ENCODE results near the gene FCN2.

The FCN2 gene

DNA sequence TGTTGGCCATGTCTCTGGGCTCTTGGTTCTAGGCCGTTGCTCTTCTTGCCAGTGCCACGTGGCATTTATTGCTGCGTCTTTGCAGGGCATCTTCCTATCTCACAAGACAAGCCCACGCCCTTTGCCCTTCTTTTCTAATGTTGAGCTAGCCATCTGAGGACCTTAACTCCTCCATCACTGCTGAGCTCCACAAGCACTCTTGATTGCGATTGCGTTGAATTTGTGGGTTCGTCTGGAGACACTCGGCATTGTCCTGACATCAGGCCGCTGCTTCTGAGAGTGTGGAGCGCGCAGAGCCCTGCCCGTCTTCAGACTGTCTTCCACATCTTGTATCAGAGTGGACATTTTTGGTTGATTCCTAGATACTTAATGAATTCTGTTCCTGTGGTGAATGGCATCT is 51.6 kb downstream of the FCN2 start:
- TF ChIP-seq, protein P1, sequence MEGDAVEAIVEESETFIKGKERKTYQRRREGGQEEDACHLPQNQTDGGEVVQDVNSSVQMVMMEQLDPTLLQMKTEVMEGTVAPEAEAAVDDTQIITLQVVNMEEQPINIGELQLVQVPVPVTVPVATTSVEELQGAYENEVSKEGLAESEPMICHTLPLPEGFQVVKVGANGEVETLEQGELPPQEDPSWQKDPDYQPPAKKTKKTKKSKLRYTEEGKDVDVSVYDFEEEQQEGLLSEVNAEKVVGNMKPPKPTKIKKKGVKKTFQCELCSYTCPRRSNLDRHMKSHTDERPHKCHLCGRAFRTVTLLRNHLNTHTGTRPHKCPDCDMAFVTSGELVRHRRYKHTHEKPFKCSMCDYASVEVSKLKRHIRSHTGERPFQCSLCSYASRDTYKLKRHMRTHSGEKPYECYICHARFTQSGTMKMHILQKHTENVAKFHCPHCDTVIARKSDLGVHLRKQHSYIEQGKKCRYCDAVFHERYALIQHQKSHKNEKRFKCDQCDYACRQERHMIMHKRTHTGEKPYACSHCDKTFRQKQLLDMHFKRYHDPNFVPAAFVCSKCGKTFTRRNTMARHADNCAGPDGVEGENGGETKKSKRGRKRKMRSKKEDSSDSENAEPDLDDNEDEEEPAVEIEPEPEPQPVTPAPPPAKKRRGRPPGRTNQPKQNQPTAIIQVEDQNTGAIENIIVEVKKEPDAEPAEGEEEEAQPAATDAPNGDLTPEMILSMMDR (IDR thresholded peaks at IDR 0.05; ENCODE audit: low read length, missing control alignments), result no peak
- DNase-seq (ENCODE audit: low read depth), result no peak
- no peak overlapping the region for H3K4me3 ChIP-seq (replicated peaks; ENCODE audit: low read depth, low read length)

DNA sequence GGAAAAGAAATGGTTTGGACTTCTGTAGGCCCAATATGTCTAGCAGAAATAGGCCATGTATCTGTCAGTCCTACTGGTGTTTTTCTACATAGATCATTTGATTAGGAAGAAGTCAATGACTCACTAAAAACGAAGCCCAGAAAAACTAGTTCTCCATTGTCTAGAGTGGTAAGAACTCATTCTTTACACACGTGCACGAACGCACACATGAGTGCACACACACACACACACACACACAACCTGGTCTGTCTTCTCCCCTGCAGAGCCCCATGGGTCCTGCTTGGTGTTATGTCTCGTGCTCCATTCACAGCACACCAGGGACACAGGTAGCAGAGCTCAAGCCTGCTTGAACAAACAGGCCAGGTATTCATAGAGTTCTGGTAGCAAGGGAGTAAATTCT is 52.0 kb downstream of the FCN2 start:
- no peak overlapping the region for H3K4me3 ChIP-seq (replicated peaks; ENCODE audit: low read depth, low read length)
- TF ChIP-seq, protein P1 (IDR thresholded peaks at IDR 0.05; ENCODE audit: low read length, missing control alignments), result no peak
- DNase-seq (ENCODE audit: low read depth), result no peak

DNA sequence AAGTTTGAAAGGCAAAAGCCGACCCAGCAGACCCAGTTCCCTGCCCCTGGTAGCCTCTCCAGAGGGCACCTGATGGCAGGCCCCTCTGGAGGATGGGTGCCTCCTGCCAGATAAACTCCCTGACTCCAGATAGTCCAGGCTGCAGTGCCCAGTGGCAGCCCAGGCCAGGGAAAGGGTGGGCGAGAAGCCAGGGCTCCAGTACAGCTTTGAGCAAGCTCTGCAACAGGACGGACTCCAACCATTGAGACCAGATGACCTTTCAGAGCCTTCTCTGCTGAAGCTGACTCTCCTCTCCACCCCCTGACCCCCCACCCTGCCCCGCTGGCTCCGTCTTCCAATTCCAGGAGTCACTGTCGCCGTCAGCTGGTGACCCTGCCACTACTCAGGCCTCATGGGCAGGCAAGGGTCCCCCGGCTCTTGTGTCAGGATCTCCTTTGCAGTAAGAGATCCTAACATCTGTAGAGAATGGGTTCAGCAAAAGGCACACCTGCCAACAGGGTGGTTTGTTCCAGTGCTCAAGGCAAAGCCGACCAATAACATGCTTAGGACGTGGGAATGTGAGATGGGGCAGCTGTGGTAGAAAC is 52.6 kb downstream of the FCN2 start:
- DNase-seq (ENCODE audit: low read depth), result no peak
- TF ChIP-seq, protein P1 (IDR thresholded peaks at IDR 0.05; ENCODE audit: low read length, missing control alignments), result no peak
- H3K4me3 ChIP-seq (replicated peaks; ENCODE audit: low read depth, low read length), result no peak overlapping the region

DNA sequence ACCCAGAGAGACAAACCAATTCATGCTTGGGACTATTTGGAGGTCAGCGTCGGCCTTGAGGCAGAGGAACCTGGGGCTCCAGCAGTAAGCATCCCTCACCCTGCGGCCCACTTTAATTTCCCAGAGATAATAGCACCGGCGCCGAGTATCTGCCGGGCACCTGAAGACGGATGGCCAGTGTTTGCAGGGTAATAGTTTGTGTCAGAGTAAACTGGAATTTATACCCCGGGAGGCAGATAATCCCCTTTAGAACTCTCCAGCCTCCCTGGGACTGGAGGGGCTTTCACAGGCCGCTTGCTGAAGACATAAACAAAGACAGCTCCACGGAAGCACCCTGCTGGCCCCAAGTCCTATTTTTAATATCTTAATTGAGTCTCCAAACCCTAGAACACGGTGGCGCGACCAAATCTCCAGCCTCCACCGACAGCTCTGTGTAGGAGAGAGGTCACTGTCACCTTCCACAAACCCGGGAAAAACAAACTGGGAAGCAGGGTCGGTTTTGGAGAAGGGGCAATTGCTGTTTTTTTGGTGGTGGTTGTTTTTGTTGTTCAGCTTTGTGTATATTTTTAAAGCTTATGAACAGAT is 54.5 kb downstream of the FCN2 start:
- TF ChIP-seq, protein P1 (IDR thresholded peaks at IDR 0.05; ENCODE audit: low read length, missing control alignments), result no peak
- no peak for DNase-seq (ENCODE audit: low read depth)
- H3K4me3 ChIP-seq (replicated peaks; ENCODE audit: low read depth, low read length), result no peak overlapping the region

DNA sequence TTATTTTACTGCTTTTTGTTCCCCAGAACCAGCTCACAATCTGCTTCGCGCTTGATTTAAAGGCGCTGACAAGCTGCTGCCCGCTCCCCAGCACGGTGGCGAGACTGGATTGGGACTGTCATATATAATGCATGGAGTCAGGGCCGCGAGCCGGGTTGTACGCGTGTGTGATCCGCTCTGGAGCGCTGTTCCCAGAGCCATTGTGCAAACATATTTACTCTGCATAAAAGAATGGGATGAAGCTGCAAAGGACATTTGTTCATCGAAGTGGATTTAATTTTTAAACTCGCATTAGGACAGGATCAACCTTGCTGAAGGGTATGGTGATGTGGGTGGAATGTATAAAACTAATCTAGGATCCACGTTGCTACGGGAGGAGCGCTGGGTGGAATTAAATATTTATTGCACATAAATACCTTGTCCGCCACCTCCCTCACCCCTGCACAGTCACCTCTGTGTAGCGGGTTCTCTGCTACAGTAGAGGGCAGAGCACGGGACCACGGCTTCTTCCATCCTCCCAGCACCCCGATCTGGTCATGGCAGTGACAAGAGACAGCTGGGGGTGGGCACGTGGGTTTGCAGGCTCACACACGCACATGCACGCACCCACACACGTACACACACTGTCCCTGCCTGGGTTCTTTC is 55.2 kb downstream of the FCN2 start:
- TF ChIP-seq, protein P1 (IDR thresholded peaks at IDR 0.05; ENCODE audit: low read length, missing control alignments), result no peak
- DNase-seq (ENCODE audit: low read depth), result no peak
- no peak overlapping the region for H3K4me3 ChIP-seq (replicated peaks; ENCODE audit: low read depth, low read length)

DNA sequence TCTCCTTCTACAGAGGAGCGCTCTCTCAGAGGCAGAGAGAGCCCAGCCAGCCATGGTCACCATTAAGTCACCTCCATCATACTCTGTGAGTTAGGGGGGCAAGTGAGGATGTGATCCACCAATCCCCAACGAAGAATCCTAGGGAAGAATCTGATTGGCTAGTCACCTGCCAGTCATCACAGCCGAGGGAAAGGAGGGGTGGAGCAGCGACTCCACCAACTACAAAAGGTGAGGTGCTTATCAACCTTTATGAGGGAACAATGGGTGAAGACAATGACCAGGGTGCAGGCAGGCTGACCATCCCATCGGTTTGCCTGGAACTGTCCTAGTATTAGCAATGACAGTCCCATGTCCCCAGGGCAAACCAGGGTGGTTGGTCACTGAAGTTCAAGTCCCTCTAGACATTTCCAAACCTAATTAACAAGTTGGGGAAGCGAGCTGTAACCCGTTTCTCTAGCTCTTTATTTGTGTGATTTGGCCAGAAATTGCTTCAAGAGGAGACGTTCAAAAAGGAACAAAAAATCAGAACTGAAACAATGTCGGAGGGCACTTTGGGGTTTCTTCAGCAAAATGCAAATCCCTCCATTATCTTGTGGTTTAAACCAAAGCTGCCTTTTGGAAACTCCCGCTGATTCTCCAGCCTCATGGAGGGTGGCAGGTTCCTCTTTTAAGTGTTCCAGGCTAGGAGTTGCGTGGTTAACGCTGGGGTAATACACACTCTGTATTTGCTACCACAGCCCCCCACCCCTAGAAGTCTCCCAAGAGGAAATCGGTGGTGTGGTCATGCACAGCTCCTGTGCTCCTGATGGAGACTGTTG is 55.9 kb downstream of the FCN2 start:
- H3K4me3 ChIP-seq (replicated peaks; ENCODE audit: low read depth, low read length), result no peak overlapping the region
- TF ChIP-seq, protein P1 (IDR thresholded peaks at IDR 0.05; ENCODE audit: low read length, missing control alignments), result no peak
- DNase-seq (ENCODE audit: low read depth), result no peak
